Immature natural killer cell (primary cell): ENCODE data around the gene DLGAP1. TPM values are rescaled to one million over a fixed set of nuclear protein-coding genes. Genes with fewer than 3 reads are reported as not detected.

Experiments
- DNase-seq, 3 donors: peaks; one replicate each; pipeline ENCODE4 v3.0.0; 2022; ENCODE audit warnings: mixed read lengths in 1 of 3
- H3K27ac Mint-ChIP-seq, 6 donors: one replicate each; pipeline ENCODE4 v1.8.0; 2020; ENCODE audit warnings: mixed read lengths in 6 of 6, mild to moderate bottlenecking in 5 of 6, inconsistent platforms in 4 of 6, moderate library complexity in 3 of 6
- H3K27me3 Mint-ChIP-seq, 3 donors: one replicate each; pipeline ENCODE4 v1.8.0; 2020 to 2021; ENCODE audit warnings: low read depth in 3 of 3, mild to moderate bottlenecking in 3 of 3, mixed read lengths in 3 of 3, moderate library complexity in 3 of 3, inconsistent platforms in 1 of 3
- H3K36me3 Mint-ChIP-seq, 3 donors: one replicate each; pipeline ENCODE4 v1.8.0; 2020; ENCODE audit warnings: mixed read lengths in 3 of 3, inconsistent platforms in 2 of 3, mild to moderate bottlenecking in 2 of 3
- H3K4me1 Mint-ChIP-seq, 2 donors: one replicate each; pipeline ENCODE4 v1.8.0; 2020; ENCODE audit warnings: inconsistent platforms in 2 of 2, mild to moderate bottlenecking in 2 of 2, mixed read lengths in 2 of 2, moderate library complexity in 1 of 2
- H3K4me3 Mint-ChIP-seq, 5 donors: one replicate each; pipeline ENCODE4 v1.8.0; 2020; ENCODE audit warnings: mild to moderate bottlenecking in 5 of 5, mixed read lengths in 5 of 5, inconsistent platforms in 3 of 5, moderate library complexity in 3 of 5
- H3K9me3 Mint-ChIP-seq, 6 donors: one replicate each; pipeline ENCODE4 v1.8.0; 2020; ENCODE audit warnings: mild to moderate bottlenecking in 6 of 6, mixed read lengths in 6 of 6, inconsistent platforms in 4 of 6, moderate library complexity in 3 of 6
- polyA plus RNA-seq, 3 donors: library from polyadenylated mRNA; unstranded; fragments of 300-500 nt; fragmentation: Illumina TruSeq; gene quantifications; one replicate each; pipeline ENCODE4 v1.2.3, GENCODE V29; 2021

The DLGAP1 gene
- polyA plus RNA-seq, 3 donors from 2014 or later = not detected

GRCh38 chr18:3554091-3554601 lies 901.0 kb downstream of the DLGAP1 start:
- Mint-ChIP-seq H3K4me1 (no peaks in the 10 kb centered on the region), H3K27me3 (peaks cover 0 to 7% (median 0%) of the 10 kb centered on the region in 3 donors), H3K9me3 (no peaks in the 10 kb centered on the region), H3K4me3 (no peak overlapping the region), H3K36me3 (peaks cover 0 to 4% (median 0%) of the 10 kb centered on the region in 3 donors), H3K27ac (no peak overlapping the region)
- no peak for DNase-seq

- H3K36me3 Mint-ChIP-seq = peaks cover 0 to 4% (median 0%) of the 10 kb centered on the region in 3 donors
Measured at GRCh38 chr18:3552305-3552704, 902.8 kb downstream of the DLGAP1 start.

GRCh38 chr18:3547891-3548615 lies 907.1 kb downstream of the DLGAP1 start:
- Mint-ChIP-seq H3K9me3 (no peaks in the 10 kb centered on the region), H3K36me3 (peaks cover 0 to 4% (median 0%) of the 10 kb centered on the region in 3 donors), H3K27me3 (no peaks in the 10 kb centered on the region), H3K4me1 (no peaks in the 10 kb centered on the region), H3K4me3 (no peak overlapping the region), H3K27ac (no peak overlapping the region)
- DNase-seq = no peak

More at GRCh38 chr18:3552305-3552704, 902.8 kb downstream of the DLGAP1 start:
- Mint-ChIP-seq H3K9me3 (no peaks in the 10 kb centered on the region), H3K27me3 (peaks cover 0 to 2% (median 0%) of the 10 kb centered on the region in 3 donors), H3K4me1 (no peaks in the 10 kb centered on the region), H3K27ac (no peak overlapping the region), H3K4me3 (no peak overlapping the region)
- no peak for DNase-seq

GRCh38 chr18:3546106-3546505 lies 909.0 kb downstream of the DLGAP1 start:
- no peak overlapping the region for H3K27ac Mint-ChIP-seq

GRCh38 chr18:3544537-3544936 lies 910.6 kb downstream of the DLGAP1 start:
- H3K9me3 Mint-ChIP-seq = no peaks in the 10 kb centered on the region
- no peaks in the 10 kb centered on the region for H3K4me1 Mint-ChIP-seq
- peaks cover 0 to 7% (median 0%) of the 10 kb centered on the region in 3 donors for H3K27me3 Mint-ChIP-seq
- H3K36me3 Mint-ChIP-seq = peaks cover 0 to 3% (median 0%) of the 10 kb centered on the region in 3 donors
- H3K27ac Mint-ChIP-seq = no peak overlapping the region
- no peak overlapping the region for H3K4me3 Mint-ChIP-seq
- no peak for DNase-seq

More at GRCh38 chr18:3546106-3546505, 909.0 kb downstream of the DLGAP1 start:
- DNase-seq = no peak
- no peak overlapping the region for H3K4me3 Mint-ChIP-seq
- H3K36me3 Mint-ChIP-seq = peaks cover 0 to 4% (median 0%) of the 10 kb centered on the region in 3 donors
- no peaks in the 10 kb centered on the region for H3K9me3 Mint-ChIP-seq
- H3K4me1 Mint-ChIP-seq = no peaks in the 10 kb centered on the region
- peaks cover 0 to 3% (median 0%) of the 10 kb centered on the region in 3 donors for H3K27me3 Mint-ChIP-seq

GRCh38 chr18:3541549-3542386 lies 913.3 kb downstream of the DLGAP1 start:
- peaks cover 0 to 3% (median 0%) of the 10 kb centered on the region in 3 donors for H3K36me3 Mint-ChIP-seq
- H3K4me1 Mint-ChIP-seq = no peaks in the 10 kb centered on the region
- no peak for DNase-seq
- H3K27me3 Mint-ChIP-seq = peaks cover 0 to 10% (median 2%) of the 10 kb centered on the region in 3 donors
- H3K27ac Mint-ChIP-seq = no peak overlapping the region
- no peak overlapping the region for H3K4me3 Mint-ChIP-seq
- H3K9me3 Mint-ChIP-seq = no peaks in the 10 kb centered on the region

- Mint-ChIP-seq H3K4me3 (no peak overlapping the region), H3K27ac (no peak overlapping the region), H3K27me3 (peaks cover 0 to 12% (median 6%) of the 10 kb centered on the region in 3 donors)
Measured at GRCh38 chr18:3540805-3541548, 914.1 kb downstream of the DLGAP1 start.

GRCh38 chr18:3538954-3539617 lies 916.0 kb downstream of the DLGAP1 start:
- peaks cover 0 to 12% (median 6%) of the 10 kb centered on the region in 3 donors for H3K27me3 Mint-ChIP-seq
- no peak overlapping the region for H3K27ac Mint-ChIP-seq
- no peaks in the 10 kb centered on the region for H3K9me3 Mint-ChIP-seq
- H3K4me1 Mint-ChIP-seq = no peaks in the 10 kb centered on the region
- H3K4me3 Mint-ChIP-seq = no peak overlapping the region
- no peak for DNase-seq
- peaks cover 0 to 3% (median 0%) of the 10 kb centered on the region in 3 donors for H3K36me3 Mint-ChIP-seq

More at GRCh38 chr18:3540805-3541548, 914.1 kb downstream of the DLGAP1 start:
- H3K36me3 Mint-ChIP-seq = peaks cover 0 to 3% (median 0%) of the 10 kb centered on the region in 3 donors
- H3K9me3 Mint-ChIP-seq = no peaks in the 10 kb centered on the region
- H3K4me1 Mint-ChIP-seq = no peaks in the 10 kb centered on the region
- no peak for DNase-seq

- peaks cover 0 to 12% (median 6%) of the 10 kb centered on the region in 3 donors for H3K27me3 Mint-ChIP-seq
- no peak overlapping the region for H3K27ac Mint-ChIP-seq
- no peak for DNase-seq
- H3K4me1 Mint-ChIP-seq = no peaks in the 10 kb centered on the region
- H3K36me3 Mint-ChIP-seq = peaks cover 0 to 3% (median 0%) of the 10 kb centered on the region in 3 donors
- no peak overlapping the region for H3K4me3 Mint-ChIP-seq
- no peaks in the 10 kb centered on the region for H3K9me3 Mint-ChIP-seq
Measured at GRCh38 chr18:3538456-3538855, 916.7 kb downstream of the DLGAP1 start.

GRCh38 chr18:3530807-3531206 lies 924.3 kb downstream of the DLGAP1 start:
- no peak overlapping the region for H3K4me3 Mint-ChIP-seq
- H3K27ac Mint-ChIP-seq = no peak overlapping the region
- DNase-seq = no peak
- peaks cover 11 to 14% of the 10 kb centered on the region in 2 donors for H3K4me1 Mint-ChIP-seq
- no peaks in the 10 kb centered on the region for H3K36me3 Mint-ChIP-seq
- peaks cover 2 to 6% (median 3%) of the 10 kb centered on the region in 3 donors for H3K27me3 Mint-ChIP-seq
- no peaks in the 10 kb centered on the region for H3K9me3 Mint-ChIP-seq

- H3K9me3 Mint-ChIP-seq = peaks cover 0 to 3% (median 0%) of the 10 kb centered on the region in 6 donors
- no peak overlapping the region for H3K27ac Mint-ChIP-seq
- no peaks in the 10 kb centered on the region for H3K36me3 Mint-ChIP-seq
- DNase-seq = no peak
- no peak overlapping the region for H3K4me3 Mint-ChIP-seq
- peaks cover 2 to 9% (median 3%) of the 10 kb centered on the region in 3 donors for H3K27me3 Mint-ChIP-seq
- H3K4me1 Mint-ChIP-seq = peaks cover 16 to 19% of the 10 kb centered on the region in 2 donors
Measured at GRCh38 chr18:3529601-3530000, 925.5 kb downstream of the DLGAP1 start.

GRCh38 chr18:3529077-3529476 lies 926.0 kb downstream of the DLGAP1 start:
- no peak overlapping the region for H3K4me3 Mint-ChIP-seq

GRCh38 chr18:3528231-3528630 lies 926.9 kb downstream of the DLGAP1 start:
- Mint-ChIP-seq H3K4me3 (no peak overlapping the region), H3K27me3 (peaks cover 2 to 9% (median 3%) of the 10 kb centered on the region in 3 donors), H3K27ac (no peak overlapping the region), H3K4me1 (peaks cover 16 to 19% of the 10 kb centered on the region in 2 donors), H3K36me3 (no peaks in the 10 kb centered on the region), H3K9me3 (peaks cover 0 to 8% (median 3%) of the 10 kb centered on the region in 6 donors)
- no peak for DNase-seq

More at GRCh38 chr18:3529077-3529476, 926.0 kb downstream of the DLGAP1 start:
- peaks cover 16 to 19% of the 10 kb centered on the region in 2 donors for H3K4me1 Mint-ChIP-seq
- H3K9me3 Mint-ChIP-seq = peaks cover 0 to 3% (median 0%) of the 10 kb centered on the region in 6 donors
- no peaks in the 10 kb centered on the region for H3K36me3 Mint-ChIP-seq
- H3K27ac Mint-ChIP-seq = no peak overlapping the region
- no peak for DNase-seq
- H3K27me3 Mint-ChIP-seq = peaks cover 2 to 9% (median 3%) of the 10 kb centered on the region in 3 donors
